Adrenal gland (tissue), 12 donors: Measurements from ENCODE around the gene PTF1A. TPM values are rescaled to one million over a fixed set of nuclear protein-coding genes. Genes with fewer than 3 reads are reported as not detected.
"Not testable (repeated sequence)": the region's sequence is repeated elsewhere in the genome, so short reads cannot be mapped to it uniquely, and the experiment has no call there.

ENCODE experiments used
- DNase-seq, 7 donors: peaks; one replicate each; pipeline ENCODE4 v3.0.0-alpha.2; 2019 to 2020
- H3K27ac ChIP-seq, 5 donors: fragments of 200-600 bp; sonication (generic) in 4 of 5; 1 replicate in 3 of 5; 2 replicates in 2 of 5; pipeline versions ENCODE4 v1.5.1 to v1.8.0; 2016 to 2020; ENCODE audit warnings: mild to moderate bottlenecking in 1 of 5
- H3K27me3 ChIP-seq: fragments of 200-600 bp; 2 replicates; pipeline ENCODE4 v1.8.0; 2021
- H3K36me3 ChIP-seq, 2 donors: fragments of 200-600 bp; replicated peaks in 1 of 2; 1 replicate in 1 of 2; 2 replicates in 1 of 2; pipeline versions ENCODE4 v1.5.1 to v1.8.0; 2018 to 2022
- H3K4me1 ChIP-seq, 2 donors: fragments of 200-600 bp; replicated peaks in 1 of 2; 1 replicate in 1 of 2; 2 replicates in 1 of 2; pipeline versions ENCODE4 v1.5.1 to v1.8.0; 2018 to 2021
- H3K4me3 ChIP-seq, 4 donors: fragments of 200-600 bp; sonication (generic) in 3 of 4; one replicate each; pipeline ENCODE4 v1.5.1; 2016 to 2018
- H3K9me3 ChIP-seq, 3 donors: fragments of 200-600 bp; sonication (generic) in 1 of 3; replicated peaks in 1 of 3; 1 replicate in 2 of 3; 2 replicates in 1 of 3; pipeline versions ENCODE4 v1.5.1 to v1.8.0; 2016 to 2021
- CTCF ChIP-seq, 6 experiments: fragments of 450-650 bp in 4 of 6; fragments of 200-600 bp in 2 of 6; sonication (generic) in 1 of 6; IDR thresholded peaks; 1 replicate in 5 of 6; 2 replicates in 1 of 6; pipeline versions ENCODE4 v1.5.1 to v1.8.0; 2016 to 2021; ENCODE audit warnings: antibody characterized with exemption in 6 of 6, mild to moderate bottlenecking in 2 of 6, moderate library complexity in 1 of 6
- POLR2A ChIP-seq, 2 donors: fragments of 450-650 bp; IDR thresholded peaks; one replicate each; pipeline ENCODE4 v1.6.1; 2017; ENCODE audit warnings: antibody characterized with exemption in 2 of 2, mild to moderate bottlenecking in 2 of 2, moderate library complexity in 1 of 2
- WGBS, 4 donors: extraction: QIAGEN DNeasy Blood & Tissue Kit in 2 of 4; methylation state at CpG; one replicate each; pipeline versions ENCODE4 v1.1.5 to v1.1.7; 2013 to 2017; 5-methylcytosine and 5-hydroxymethylcytosine counted together
- intact Hi-C, 2 donors: fragments of 100-400 bp; cut with DNase I; formaldehyde crosslinking; loops; one replicate each; pipeline versions ENCODE4 v1.14.1 to v1.15.0; 2022 to 2023
- polyA plus RNA-seq, 3 donors: library from polyadenylated mRNA; stranded (reverse); fragments of 200-250 nt in 2 of 3; fragments of 350-450 nt in 1 of 3; fragmentation: Illumina TruSeq in 1 of 3; extraction: RNeasy Lipid Tissue Mini Kit (QIAGEN cat#74804) in 1 of 3; gene quantifications; one replicate each; pipeline ENCODE4 v1.2.3, GENCODE V29; 2013 to 2014
- small RNA-seq, 2 donors: library from RNA; depleted of rRNA; stranded (forward); fragments of <200 nt; gene quantifications; one replicate each; pipeline ENCODE3, GENCODE V24; 2016
- total RNA-seq, 9 donors: library from RNA; depleted of rRNA in 4 of 9; stranded (reverse); fragments of >200 nt in 4 of 9; fragments of 120-200 nt in 1 of 9; fragmentation: NEBNext Ultra II Directional in 1 of 9; extraction: Animal tissue kit (Norgen Biotek cat#: 25700) in 1 of 9; gene quantifications; one replicate each; pipeline versions ENCODE4 v1.1.0 to v1.2.4, GENCODE V29; 2013 to 2023
- donor health status: healthy with polysubstance abuse.
- donor health status: Bipolar disorder and iron deficiency.
- donor health status: DM: yes; HTN: yes; CAD: no.
- donor health status: DM: no; HTN: no; CAD: no.
- donor health status: DM: no; HTN: no; CAD: no.
- donor health status: DM: yes; HTN: yes; CAD: no.

The PTF1A gene
- total and polyA plus RNA-seq, 12 donors, result not detected

GRCh38 chr10:23217471-23217870, 25.4 kb downstream of the PTF1A start:
- WGBS, 4 donors, result 73 to 88% (median 79%) methylated on average over 1 of the region's 1 CpG
- no peaks in the 10 kb centered on the region for H3K4me1 ChIP-seq
- no peaks in the 10 kb centered on the region for H3K27me3 ChIP-seq
- H3K9me3 ChIP-seq, result no peaks in the 10 kb centered on the region
- H3K36me3 ChIP-seq, result no peaks in the 10 kb centered on the region
- no peak for TF ChIP-seq CTCF (IDR thresholded peaks at IDR 0.05)
- no peak overlapping the region for H3K4me3 ChIP-seq
- no peak overlapping the region for H3K27ac ChIP-seq
- intact Hi-C loops, result no loop called here
- no peak for DNase-seq

- Histone ChIP-seq H3K4me1 (no peaks in the 10 kb centered on the region), H3K9me3 (no peaks in the 10 kb centered on the region), H3K4me3 (no peak overlapping the region), H3K27ac (no peak overlapping the region), H3K36me3 (no peaks in the 10 kb centered on the region), H3K27me3 (no peaks in the 10 kb centered on the region)
- TF ChIP-seq POLR2A (IDR thresholded peaks at IDR 0.05) (no peak), CTCF (IDR thresholded peaks at IDR 0.05) (no peak)
- intact Hi-C loops, result no loop called here
- 68 to 83% (median 77%) methylated on average over 1 of the region's 1 CpG for whole genome bisulfite sequencing, 4 donors
- DNase-seq, result no peak
Measured at GRCh38 chr10:23230582-23230981, 38.5 kb downstream of the PTF1A start.

GRCh38 chr10:23238015-23238414, 45.9 kb downstream of the PTF1A start:
- TF ChIP-seq POLR2A (IDR thresholded peaks at IDR 0.05), result no peak
- TF ChIP-seq CTCF (IDR thresholded peaks at IDR 0.05), result no peak
- intact Hi-C loops, result no loop called here
- H3K27ac ChIP-seq, result no peak overlapping the region
- H3K9me3 ChIP-seq, result no peaks in the 10 kb centered on the region
- DNase-seq, result no peak
- H3K4me1 ChIP-seq, result no peaks in the 10 kb centered on the region
- H3K4me3 ChIP-seq, result no peak overlapping the region
- no peaks in the 10 kb centered on the region for H3K36me3 ChIP-seq
- 58 to 76% (median 74%) methylated on average over 3 of the region's 3 CpGs for WGBS, 4 donors
- H3K27me3 ChIP-seq, result no peaks in the 10 kb centered on the region

- DNase-seq, H3K27ac ChIP-seq, H3K27me3 ChIP-seq, H3K4me3 ChIP-seq, H3K4me1 ChIP-seq, H3K9me3 ChIP-seq, H3K36me3 ChIP-seq, intact Hi-C loops: not testable (repeated sequence)
- 67 to 79% (median 72%) methylated on average over 1 of the region's 1 CpG for WGBS, 4 donors
Measured at GRCh38 chr10:23241779-23242178, 49.7 kb downstream of the PTF1A start.

Small RNA genes lying within 50 kb of the gene (small RNA-seq; reads per million reads assigned to genes)
- gene RF00561, result 0 reads per million in 2 donors

Other genes with a start within 250 kb of the PTF1A start
- 10 to 100 TPM; 17.1 to 69.6 (median 47.1) TPM for gene MSRB2, start 96.7 kb upstream of the PTF1A start, total RNA-seq
- gene MSRB2, start 96.7 kb upstream of the PTF1A start, polyA plus RNA-seq, result 10 to 100 TPM; 33.3 to 78.8 (median 50.0) TPM
- under 1 TPM in 3 of 9 donors, not detected in 6; 0.23 to 0.50 (median 0.43) TPM for gene C10orf67, start 152.5 kb downstream of the PTF1A start, total RNA-seq
- gene C10orf67, start 152.5 kb downstream of the PTF1A start, polyA plus RNA-seq, result under 1 TPM; 0.03 to 0.13 (median 0.08) TPM
- gene OTUD1, start 246.8 kb downstream of the PTF1A start, total RNA-seq, result 10 to 100 TPM in 7 of 9 donors, 1 to 10 TPM in 2; 4.8 to 31.1 (median 20.1) TPM
- 10 to 100 TPM in 1 of 3 donors, 1 to 10 TPM in 2; 6.4 to 11.3 (median 6.5) TPM for gene OTUD1, start 246.8 kb downstream of the PTF1A start, polyA plus RNA-seq